Measurements from ENCODE around the gene EVA1C.

The EVA1C gene

DNA sequence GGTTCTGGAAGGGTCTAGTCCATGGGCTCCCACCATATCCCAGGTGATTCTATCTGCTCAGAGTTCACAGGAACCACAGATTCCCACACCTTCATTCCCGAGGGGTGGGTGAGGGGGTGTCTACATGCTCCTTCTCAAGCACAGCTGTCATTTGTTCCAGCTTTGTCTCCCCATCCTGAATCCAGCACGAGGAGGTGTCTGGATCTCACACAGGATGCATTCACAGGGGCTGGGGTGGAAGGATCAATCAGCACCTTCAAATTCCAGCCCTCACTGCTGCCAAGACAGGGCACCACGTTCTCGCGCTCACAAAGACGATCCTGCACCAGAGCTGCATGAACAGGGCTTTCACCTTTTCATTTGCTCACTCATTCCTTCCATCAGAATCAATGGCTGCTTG lies 120.1 kb downstream of the EVA1C start:
- TF ChIP-seq, protein P1, sequence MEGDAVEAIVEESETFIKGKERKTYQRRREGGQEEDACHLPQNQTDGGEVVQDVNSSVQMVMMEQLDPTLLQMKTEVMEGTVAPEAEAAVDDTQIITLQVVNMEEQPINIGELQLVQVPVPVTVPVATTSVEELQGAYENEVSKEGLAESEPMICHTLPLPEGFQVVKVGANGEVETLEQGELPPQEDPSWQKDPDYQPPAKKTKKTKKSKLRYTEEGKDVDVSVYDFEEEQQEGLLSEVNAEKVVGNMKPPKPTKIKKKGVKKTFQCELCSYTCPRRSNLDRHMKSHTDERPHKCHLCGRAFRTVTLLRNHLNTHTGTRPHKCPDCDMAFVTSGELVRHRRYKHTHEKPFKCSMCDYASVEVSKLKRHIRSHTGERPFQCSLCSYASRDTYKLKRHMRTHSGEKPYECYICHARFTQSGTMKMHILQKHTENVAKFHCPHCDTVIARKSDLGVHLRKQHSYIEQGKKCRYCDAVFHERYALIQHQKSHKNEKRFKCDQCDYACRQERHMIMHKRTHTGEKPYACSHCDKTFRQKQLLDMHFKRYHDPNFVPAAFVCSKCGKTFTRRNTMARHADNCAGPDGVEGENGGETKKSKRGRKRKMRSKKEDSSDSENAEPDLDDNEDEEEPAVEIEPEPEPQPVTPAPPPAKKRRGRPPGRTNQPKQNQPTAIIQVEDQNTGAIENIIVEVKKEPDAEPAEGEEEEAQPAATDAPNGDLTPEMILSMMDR (IDR thresholded peaks at IDR 0.05; ENCODE audit: control insufficient read depth, insufficient read depth, low read depth, low read length, missing control alignments), result no peak
- H3K4me3 ChIP-seq (ENCODE audit: control insufficient read depth, low read depth, low read length), result no peak overlapping the region
- DNase-seq (ENCODE audit: low read depth), result no peak

- TF ChIP-seq, protein P1 (IDR thresholded peaks at IDR 0.05; ENCODE audit: control insufficient read depth, insufficient read depth, low read depth, low read length, missing control alignments), result no peak
- no peak for DNase-seq (ENCODE audit: low read depth)
- no peak overlapping the region for H3K4me3 ChIP-seq (ENCODE audit: control insufficient read depth, low read depth, low read length)
These were observed 120.5 kb downstream of the EVA1C start for GRCh38 chr21:32533053-32533452.

DNA sequence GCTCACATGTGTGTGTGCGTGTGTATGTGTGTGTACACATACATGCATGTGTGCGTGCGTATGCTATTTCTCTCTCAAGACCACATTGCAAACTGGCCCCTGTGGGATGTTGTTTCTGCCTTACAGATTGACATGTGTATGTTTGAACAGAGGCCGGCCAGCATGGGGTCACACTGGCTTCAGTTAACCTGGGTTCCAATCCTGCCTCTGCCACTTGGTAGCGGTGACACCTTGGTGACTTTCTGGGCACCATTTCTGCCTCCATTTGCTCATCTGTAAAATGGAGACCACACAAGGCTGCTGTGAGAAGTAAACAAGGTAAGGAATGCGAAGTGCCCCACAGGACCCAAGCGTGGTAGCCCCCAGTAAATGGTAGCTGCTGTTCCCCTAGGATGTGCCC lies 121.1 kb downstream of the EVA1C start:
- TF ChIP-seq, protein P1 (IDR thresholded peaks at IDR 0.05; ENCODE audit: control insufficient read depth, insufficient read depth, low read depth, low read length, missing control alignments), result no peak
- H3K4me3 ChIP-seq (ENCODE audit: control insufficient read depth, low read depth, low read length), result no peak overlapping the region
- no peak for DNase-seq (ENCODE audit: low read depth)

DNA sequence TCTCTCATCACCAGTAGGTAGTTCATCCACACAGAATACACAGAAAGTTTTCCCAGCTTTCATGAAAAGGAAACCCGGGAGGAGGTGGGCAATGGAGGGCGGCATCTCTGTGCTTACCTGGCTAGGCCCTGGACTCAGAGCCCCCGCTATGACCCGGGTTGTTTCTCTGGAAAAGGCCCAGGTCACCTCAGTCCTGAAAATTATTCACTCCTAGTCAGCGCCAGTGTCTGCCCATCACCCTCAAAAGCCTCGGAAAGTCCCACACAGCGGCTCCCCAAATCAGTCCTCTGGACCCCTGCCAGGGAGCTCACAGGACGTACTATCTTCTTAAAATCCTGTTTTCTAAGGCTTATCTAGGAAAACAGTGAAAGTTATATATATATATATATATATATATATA lies 121.6 kb downstream of the EVA1C start:
- TF ChIP-seq, protein P1 (IDR thresholded peaks at IDR 0.05; ENCODE audit: control insufficient read depth, insufficient read depth, low read depth, low read length, missing control alignments), result no peak
- H3K4me3 ChIP-seq (ENCODE audit: control insufficient read depth, low read depth, low read length), result no peak overlapping the region
- no peak for DNase-seq (ENCODE audit: low read depth)

GRCh38 chr21:32535612-32536011 lies 123.1 kb downstream of the EVA1C start:
- TF ChIP-seq, protein P1 (IDR thresholded peaks at IDR 0.05; ENCODE audit: control insufficient read depth, insufficient read depth, low read depth, low read length, missing control alignments), result no peak
- DNase-seq (ENCODE audit: low read depth), result no peak
- H3K4me3 ChIP-seq (ENCODE audit: control insufficient read depth, low read depth, low read length), result no peak overlapping the region

DNA sequence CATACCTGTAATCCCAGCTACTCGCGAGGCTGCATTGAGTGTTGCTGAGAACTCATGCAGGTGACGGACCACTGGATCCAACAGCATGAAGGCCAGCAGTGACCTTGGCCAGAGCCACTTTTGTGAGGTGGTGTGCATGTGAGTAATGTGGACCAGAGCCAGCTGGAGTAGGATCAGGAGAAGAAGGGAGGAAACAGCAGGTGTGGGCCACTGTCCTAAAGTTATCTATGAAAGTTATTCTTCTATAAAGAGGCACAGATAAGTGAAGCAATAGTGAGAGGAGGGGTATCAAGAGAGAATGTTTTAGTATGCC lies 125.0 kb downstream of the EVA1C start:
- TF ChIP-seq, protein P1 (IDR thresholded peaks at IDR 0.05; ENCODE audit: control insufficient read depth, insufficient read depth, low read depth, low read length, missing control alignments), result no peak
- DNase-seq (ENCODE audit: low read depth), result no peak
- H3K4me3 ChIP-seq (ENCODE audit: control insufficient read depth, low read depth, low read length), result no peak overlapping the region

DNA sequence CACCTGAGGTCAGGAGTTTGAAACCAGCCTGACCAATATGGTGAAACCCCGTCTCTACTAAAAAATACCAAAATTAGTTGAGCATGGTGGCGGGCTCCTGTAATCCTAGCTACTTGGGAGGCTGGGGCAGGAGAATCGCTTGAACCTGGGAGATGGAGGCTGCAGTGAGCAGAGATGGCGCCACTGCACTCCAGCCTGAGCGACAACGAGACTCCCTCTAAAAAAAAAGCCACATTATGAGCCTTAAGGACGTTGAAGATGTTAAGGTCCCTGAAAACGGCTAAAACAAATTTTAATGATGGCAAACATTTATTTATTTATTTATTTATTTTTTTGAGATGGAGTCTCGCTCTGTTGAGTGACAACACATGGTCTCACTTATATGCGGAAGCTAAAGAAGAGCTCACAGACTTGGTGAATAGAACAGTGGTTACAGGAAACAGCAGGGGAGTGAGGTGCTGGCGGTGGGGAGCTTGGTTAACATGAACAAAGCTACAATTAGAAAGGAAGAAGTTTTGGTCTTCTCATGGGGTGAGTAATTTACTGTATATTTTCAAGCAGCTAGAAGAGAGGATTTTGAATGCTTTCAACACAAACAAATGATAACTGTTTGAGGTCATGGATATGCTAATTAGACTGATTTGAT lies 125.8 kb downstream of the EVA1C start:
- TF ChIP-seq, protein P1 (IDR thresholded peaks at IDR 0.05; ENCODE audit: control insufficient read depth, insufficient read depth, low read depth, low read length, missing control alignments), result no peak
- H3K4me3 ChIP-seq (ENCODE audit: control insufficient read depth, low read depth, low read length), result no peak overlapping the region
- no peak for DNase-seq (ENCODE audit: low read depth)

Data from AG09309 (cell line).